Osteocyte (in vitro differentiated cells): ENCODE results near the gene TTLL12. TPM values are rescaled to one million over a fixed set of nuclear protein-coding genes. Genes with fewer than 3 reads are reported as not detected.
"Not testable (repeated sequence)": the region's sequence is repeated elsewhere in the genome, so short reads cannot be mapped to it uniquely, and the experiment has no call there.

Source experiments
- DNase-seq: peaks from one replicate; pipeline ENCODE4 v3.0.0; 2021; ENCODE audit warnings: mixed read lengths; ENCODE audit not compliant: unreplicated experiment; ENCODE audit errors: extremely low spot score
- H3K27ac Mint-ChIP-seq: one replicate; pipeline ENCODE4 v1.8.0; 2021; ENCODE audit warnings: mild to moderate bottlenecking, mixed read lengths; ENCODE audit not compliant: unreplicated experiment
- H3K27me3 Mint-ChIP-seq: one replicate; pipeline ENCODE4 v1.8.0; 2021; ENCODE audit warnings: mixed read lengths; ENCODE audit not compliant: unreplicated experiment
- H3K36me3 Mint-ChIP-seq: one replicate; pipeline ENCODE4 v1.8.0; 2021; ENCODE audit warnings: mixed read lengths; ENCODE audit not compliant: unreplicated experiment
- H3K4me1 Mint-ChIP-seq: one replicate; pipeline ENCODE4 v1.8.0; 2021; ENCODE audit warnings: mixed read lengths; ENCODE audit not compliant: unreplicated experiment
- H3K4me3 Mint-ChIP-seq: one replicate; pipeline ENCODE4 v1.8.0; 2021; ENCODE audit warnings: mild to moderate bottlenecking, moderate library complexity, mixed read lengths; ENCODE audit not compliant: unreplicated experiment
- H3K9me3 Mint-ChIP-seq: one replicate; pipeline ENCODE4 v1.8.0; 2021; ENCODE audit warnings: mixed read lengths; ENCODE audit not compliant: unreplicated experiment
- total RNA-seq: library from RNA; stranded (reverse); gene quantifications from 2 replicates; pipeline ENCODE4 v1.2.1, GENCODE V29; 2021
- TF ChIP-seq, protein P1 (sequence below): fragments of 200-600 bp; sonication (generic); IDR thresholded peaks from 2 replicates; pipeline ENCODE4 v1.5.0; 2021; ENCODE audit warnings: antibody characterized with exemption, mild to moderate bottlenecking, moderate library complexity

Gene TTLL12
- total RNA-seq, 1 donor from 2014 or later, result 35.6 TPM

DNA sequence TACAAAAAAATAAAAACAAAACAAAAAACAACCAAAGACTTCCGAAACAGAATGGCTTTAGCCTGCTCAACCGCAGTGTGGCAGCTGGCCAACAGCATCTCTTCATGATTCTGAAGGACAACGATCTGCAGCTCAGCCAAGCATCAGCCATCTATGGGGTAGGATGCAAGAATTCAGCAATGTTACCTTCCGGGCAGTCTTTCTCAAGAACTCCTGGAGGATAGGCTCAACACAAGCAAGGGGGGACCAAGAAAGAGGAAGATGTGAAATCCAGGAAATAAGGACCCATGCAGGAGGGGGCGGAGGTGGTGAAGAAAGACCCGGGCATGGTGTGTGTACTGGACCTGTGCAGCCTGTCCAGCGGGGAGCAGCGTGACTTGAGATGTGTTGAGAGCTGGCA is 39.1 kb downstream of the TTLL12 start:
- Mint-ChIP-seq H3K4me1 (peaks cover 28% of the 10 kb centered on the region), H3K27me3 (no peaks in the 10 kb centered on the region), H3K36me3 (no peaks in the 10 kb centered on the region), H3K4me3 (no peak overlapping the region), H3K9me3 (no peaks in the 10 kb centered on the region), H3K27ac (no peak overlapping the region)
- TF ChIP-seq, protein P1, sequence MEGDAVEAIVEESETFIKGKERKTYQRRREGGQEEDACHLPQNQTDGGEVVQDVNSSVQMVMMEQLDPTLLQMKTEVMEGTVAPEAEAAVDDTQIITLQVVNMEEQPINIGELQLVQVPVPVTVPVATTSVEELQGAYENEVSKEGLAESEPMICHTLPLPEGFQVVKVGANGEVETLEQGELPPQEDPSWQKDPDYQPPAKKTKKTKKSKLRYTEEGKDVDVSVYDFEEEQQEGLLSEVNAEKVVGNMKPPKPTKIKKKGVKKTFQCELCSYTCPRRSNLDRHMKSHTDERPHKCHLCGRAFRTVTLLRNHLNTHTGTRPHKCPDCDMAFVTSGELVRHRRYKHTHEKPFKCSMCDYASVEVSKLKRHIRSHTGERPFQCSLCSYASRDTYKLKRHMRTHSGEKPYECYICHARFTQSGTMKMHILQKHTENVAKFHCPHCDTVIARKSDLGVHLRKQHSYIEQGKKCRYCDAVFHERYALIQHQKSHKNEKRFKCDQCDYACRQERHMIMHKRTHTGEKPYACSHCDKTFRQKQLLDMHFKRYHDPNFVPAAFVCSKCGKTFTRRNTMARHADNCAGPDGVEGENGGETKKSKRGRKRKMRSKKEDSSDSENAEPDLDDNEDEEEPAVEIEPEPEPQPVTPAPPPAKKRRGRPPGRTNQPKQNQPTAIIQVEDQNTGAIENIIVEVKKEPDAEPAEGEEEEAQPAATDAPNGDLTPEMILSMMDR, result no peak
- no peak for DNase-seq

DNA sequence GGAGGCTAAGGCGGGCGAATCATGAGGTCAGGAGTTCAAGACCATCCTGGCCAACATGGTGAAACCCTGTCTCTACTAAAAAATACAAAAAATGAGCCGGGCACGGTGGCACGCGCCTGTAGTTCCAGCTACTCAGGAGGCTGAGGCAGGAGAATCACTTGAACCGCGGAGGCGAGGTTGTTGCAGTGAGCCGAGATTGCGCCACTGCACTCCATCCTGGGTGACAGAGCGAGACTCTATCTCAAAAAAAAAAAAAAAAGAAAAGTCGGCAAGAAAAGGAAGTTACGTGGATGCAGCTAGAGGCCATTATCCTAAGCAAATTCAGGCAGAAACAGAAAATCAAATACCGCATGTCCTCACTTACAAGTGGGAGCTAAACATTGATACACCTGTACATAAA is 40.6 kb downstream of the TTLL12 start:
- H3K36me3 Mint-ChIP-seq, H3K27me3 Mint-ChIP-seq, H3K27ac Mint-ChIP-seq, H3K4me3 Mint-ChIP-seq, H3K9me3 Mint-ChIP-seq, DNase-seq: not testable (repeated sequence)
- H3K4me1 Mint-ChIP-seq, result peaks cover 26% of the 10 kb centered on the region

DNA sequence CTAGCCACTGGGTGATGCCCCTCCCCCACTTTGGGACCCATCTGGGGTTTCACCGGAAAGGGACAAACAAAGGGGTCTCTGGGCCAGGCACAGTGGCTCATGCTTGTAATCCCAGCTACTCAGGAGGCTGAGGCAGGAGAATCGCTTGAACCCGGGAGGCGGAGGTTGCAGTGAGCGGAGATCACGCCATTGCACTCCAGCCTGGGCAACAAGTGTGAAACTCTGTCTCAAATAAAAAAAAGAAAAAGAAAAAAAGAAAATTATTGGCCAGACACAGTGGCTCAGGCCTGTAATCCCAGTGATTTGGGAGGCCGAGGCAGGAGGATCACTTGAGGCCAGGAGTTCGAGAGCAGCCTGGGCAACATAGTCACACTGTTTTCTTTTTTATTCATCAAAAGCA is 41.6 kb downstream of the TTLL12 start:
- not testable (repeated sequence) for DNase-seq, H3K36me3 Mint-ChIP-seq, H3K27ac Mint-ChIP-seq, H3K4me3 Mint-ChIP-seq, H3K9me3 Mint-ChIP-seq, H3K27me3 Mint-ChIP-seq
- peaks cover 20% of the 10 kb centered on the region for H3K4me1 Mint-ChIP-seq

DNA sequence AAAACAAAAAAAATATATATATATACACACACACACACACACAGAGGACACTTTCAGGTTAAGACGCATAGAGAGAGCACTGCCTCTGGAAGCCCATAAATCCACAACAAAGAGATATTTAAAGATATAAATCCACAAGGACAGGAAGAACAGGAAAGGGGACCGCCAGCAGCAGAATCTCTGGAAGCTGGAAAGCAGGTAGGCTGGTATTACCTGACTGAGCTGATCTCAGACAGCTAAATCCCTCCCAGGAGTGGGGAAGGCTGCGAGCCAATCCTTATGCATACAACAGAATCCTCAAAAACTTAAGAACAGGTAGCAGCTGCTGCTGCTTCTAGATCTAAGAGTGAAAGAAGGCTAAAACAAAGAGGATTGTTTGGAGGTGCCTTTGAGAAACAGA is 42.0 kb downstream of the TTLL12 start:
- peaks cover 6% of the 10 kb centered on the region for H3K36me3 Mint-ChIP-seq
- H3K9me3 Mint-ChIP-seq, result no peaks in the 10 kb centered on the region
- H3K4me3 Mint-ChIP-seq, result no peak overlapping the region
- TF ChIP-seq, protein P1, result no peak
- H3K27me3 Mint-ChIP-seq, result no peaks in the 10 kb centered on the region
- no peak overlapping the region for H3K27ac Mint-ChIP-seq
- DNase-seq, result no peak
- H3K4me1 Mint-ChIP-seq, result peaks cover 20% of the 10 kb centered on the region

DNA sequence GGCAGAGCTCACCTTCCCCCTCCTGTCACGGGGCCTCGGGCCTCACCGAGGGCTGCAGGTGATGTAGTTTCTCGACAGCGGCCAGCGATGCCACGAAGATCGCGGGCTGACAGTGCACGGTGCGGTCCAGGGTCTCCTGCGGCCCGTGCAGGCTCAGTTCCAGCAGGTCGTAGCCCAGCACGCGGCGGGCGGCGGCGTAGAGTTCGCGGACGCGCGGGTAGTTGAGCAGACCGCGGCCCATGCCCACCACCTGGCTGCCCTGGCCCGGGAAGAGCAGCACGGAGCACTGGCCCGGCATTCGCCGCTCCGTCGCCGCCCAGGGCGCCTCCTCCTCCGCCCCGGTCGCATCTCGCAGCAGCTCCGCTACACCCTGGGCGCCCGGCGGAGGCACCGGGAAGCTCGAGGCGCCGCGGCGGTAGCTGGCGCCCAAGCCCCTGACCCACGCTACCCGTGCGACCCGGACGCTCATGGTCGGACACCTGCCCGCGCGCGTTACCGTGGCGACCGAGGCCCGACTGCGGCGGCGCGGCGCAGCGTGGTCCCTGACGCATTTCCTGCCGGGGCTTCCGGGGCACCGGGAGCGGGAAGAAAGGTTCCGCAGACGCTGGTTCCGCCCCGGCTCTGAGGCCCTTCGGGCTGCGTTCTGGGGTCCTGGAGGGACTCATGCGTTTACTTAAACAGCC is 43.9 kb downstream of the TTLL12 start, which contains the start of gene MCAT:
TSS of gene MCAT (minus strand) at position 519 of the 683 bp plus-strand sequence. CDS start at position 469, 50 bp downstream.
- Mint-ChIP-seq H3K4me3 (peak within 1 kb of the TSS; percentile 80), H3K27me3 (no peaks in the 10 kb centered on the region), H3K4me1 (peaks cover 14% of the 10 kb centered on the region), H3K9me3 (no peaks in the 10 kb centered on the region), H3K36me3 (peaks cover 15% of the 10 kb centered on the region), H3K27ac (peak within 1 kb of the TSS; percentile 93)
- DNase-seq, result peak; percentile 93
- TF ChIP-seq, protein P1, result no peak

DNA sequence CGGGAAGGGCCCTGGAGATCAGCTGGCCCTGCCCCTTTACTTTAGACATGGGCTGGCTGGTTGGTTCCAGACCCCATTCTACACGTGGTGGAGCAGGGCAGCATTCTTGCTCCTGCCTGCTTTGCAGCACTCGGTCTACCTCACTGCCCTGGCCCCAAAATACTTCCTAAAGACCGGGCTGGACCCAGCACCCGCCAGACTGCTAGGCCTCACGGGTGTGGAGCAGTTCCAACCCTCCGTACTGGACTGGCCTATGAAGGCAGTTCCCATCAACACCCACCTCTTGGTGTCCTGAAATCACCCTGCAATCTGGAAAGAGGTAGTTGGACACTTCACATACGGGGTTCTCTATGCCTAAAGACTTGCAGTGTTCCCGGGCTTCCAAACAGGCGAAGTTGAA is 50.1 kb downstream of the TTLL12 start:
- Mint-ChIP-seq H3K27ac (no peak overlapping the region), H3K36me3 (peaks cover 31% of the 10 kb centered on the region)

More for the DNA sequence above, 50.1 kb downstream of the TTLL12 start:
- no peak overlapping the region for H3K4me3 Mint-ChIP-seq
- DNase-seq, result no peak
- TF ChIP-seq, protein P1, result no peak
- H3K9me3 Mint-ChIP-seq, result no peaks in the 10 kb centered on the region
- peaks cover 1% of the 10 kb centered on the region for H3K4me1 Mint-ChIP-seq
- no peaks in the 10 kb centered on the region for H3K27me3 Mint-ChIP-seq
